SHP77 (cell line): ENCODE measurements around the gene CFAP46.
"Not testable (repeated sequence)": the region's sequence is repeated elsewhere in the genome, so short reads cannot be mapped to it uniquely, and the experiment has no call there.

Experiments
- DNase-seq, 2 experiments: peaks; one replicate each; lab custom pipeline; 2025; lab: John Stamatoyannopoulos, UW

The CFAP46 gene

DNA sequence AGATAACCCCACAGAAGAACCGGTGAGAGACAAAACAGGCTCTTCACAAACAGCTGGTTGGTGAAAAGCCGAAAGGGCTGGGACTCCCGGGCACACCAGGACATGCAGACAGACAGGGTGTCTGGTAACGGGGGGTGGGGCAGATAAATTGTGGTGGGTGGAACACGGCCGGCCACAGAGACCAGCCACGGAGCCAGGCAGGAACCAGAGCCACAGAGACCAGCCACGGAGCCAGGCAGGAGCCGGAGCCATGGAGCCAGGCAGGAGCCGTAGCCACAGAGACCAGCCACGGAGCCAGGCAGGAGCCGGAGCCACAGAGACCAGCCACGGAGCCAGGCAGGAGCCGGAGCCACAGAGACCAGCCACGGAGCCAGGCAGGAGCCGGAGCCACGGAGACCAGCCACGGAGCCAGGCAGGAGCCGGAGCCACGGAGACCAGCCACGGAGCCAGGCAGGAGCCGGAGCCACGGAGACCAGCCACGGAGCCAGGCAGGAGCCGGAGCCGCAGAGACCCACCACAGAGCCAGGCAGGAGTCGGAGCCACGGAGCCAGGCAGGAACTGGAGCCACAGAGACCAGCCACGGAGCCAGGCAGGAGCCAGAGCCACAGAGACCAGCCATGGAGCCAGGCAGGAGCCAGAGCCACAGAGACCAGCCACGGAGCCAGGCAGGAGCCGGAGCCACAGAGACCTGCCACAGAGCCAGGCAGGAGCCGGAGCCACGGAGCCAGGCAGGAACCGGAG is 116.4 kb downstream of the CFAP46 start:
- not testable (repeated sequence) for DNase-seq

DNA sequence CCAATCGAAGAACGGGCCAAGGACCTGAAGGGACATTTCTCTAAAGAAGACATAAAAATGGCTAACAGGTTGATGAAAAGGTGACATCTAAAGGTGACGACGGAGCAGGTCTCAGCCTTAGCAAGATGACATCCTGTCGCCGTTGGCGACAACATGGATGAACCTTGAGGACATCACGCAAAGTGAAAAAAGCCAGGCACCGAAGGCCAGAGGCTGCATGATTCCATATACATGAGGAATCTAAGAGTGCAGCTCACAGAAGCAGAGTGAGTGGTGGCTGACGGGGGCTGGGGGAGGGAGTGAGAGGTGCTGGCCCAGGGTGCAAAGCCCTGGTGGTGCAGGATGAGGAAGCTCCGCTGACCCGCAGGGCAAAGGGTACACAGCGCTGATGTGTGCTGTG is 122.3 kb downstream of the CFAP46 start:
- no peak for DNase-seq

- DNase-seq = no peak
Measured at GRCh38 chr10:132817701-132818211, 124.6 kb downstream of the CFAP46 start.

- DNase-seq = no peak
Measured at GRCh38 chr10:132816718-132817117, 125.7 kb downstream of the CFAP46 start.

- DNase-seq = no peak
Measured at GRCh38 chr10:132815168-132815857, 127.1 kb downstream of the CFAP46 start.

- no peak for DNase-seq
Measured at GRCh38 chr10:132814469-132814856, 127.9 kb downstream of the CFAP46 start.

- DNase-seq = no peak
Measured at GRCh38 chr10:132813560-132814468, 128.6 kb downstream of the CFAP46 start.

DNA sequence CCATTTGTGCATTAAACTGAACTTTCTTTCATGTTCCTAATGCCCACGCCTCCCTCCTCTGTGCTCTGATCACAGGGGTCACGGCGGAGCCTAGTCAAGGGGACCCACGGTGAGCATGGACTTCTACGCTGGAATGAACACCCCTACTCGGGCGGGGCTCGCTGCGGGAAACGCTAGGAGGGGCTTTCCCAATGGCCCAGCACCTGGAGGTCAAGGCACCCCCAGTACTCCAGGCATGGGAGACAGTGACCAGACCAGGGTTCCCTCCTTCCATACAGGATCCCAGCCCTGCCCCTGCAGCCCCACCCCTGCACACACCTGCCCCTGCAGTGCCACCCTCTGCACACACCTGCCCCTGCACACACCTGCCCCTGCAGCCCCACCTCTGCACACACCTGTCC is 129.4 kb downstream of the CFAP46 start:
- no peak for DNase-seq

DNA sequence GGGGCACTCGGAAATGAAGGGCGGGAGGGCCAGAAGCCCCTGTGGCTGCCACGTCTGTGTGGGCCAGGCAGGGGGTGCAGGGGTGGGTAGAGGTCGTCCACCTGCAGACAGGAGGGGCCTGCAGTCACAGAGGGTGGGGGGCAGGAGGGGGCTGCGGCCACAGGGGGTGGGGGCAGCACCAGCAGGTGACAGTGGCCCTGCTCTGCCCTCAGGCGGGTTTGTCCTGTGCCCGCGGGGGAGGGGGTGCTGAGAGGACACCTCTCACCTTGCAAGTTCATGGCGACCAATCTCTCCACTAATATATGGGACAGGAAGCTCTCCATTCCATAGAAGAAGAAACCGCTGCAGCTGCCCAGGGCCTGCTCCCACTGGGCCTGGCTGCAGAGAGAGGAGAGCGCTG is 129.8 kb downstream of the CFAP46 start:
- no peak for DNase-seq

- DNase-seq = no peak
Measured at GRCh38 chr10:132811891-132812481, 130.4 kb downstream of the CFAP46 start.

DNA sequence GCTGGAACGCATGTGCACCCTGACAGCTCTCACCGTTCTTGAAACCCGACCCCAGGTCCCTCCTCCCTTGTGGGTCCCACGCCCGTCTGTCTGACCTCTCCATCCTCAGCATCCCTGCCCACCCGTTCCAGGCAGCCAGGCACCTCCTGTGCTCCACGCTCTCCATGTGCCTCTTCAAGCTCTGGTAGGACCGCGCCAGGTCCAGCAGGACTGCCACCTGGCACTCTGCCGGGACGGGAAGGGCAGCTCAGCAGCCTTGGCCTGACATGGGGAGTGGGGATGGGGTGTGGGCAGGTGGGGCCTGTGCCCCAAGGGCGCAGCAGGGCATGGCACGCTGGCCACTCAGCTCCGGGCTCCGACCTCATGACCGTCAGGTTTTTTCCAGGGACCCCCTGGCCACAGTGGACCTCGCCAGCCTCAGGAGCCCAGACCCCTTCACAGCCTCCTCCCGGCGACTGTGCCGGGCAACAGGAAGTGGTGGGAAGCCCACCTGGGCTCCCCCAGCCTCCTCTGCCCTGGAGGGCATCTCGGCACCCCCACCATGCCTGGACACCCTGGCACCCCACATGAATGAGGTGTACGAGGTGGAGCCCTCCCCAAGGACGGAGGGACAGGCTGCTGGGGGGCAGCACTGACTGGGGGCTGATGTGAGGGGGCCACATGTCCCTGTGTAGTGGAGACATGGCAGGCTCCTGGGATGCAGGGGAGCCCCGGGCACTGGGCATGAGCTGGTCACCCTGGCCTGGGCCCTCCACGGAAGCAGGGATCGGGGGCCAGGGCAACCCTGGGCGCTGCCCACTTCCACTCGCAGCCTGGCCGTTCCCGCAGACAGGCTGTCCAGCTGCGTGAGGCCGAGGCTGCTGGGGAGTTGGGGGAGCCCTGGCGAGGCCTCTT is 131.3 kb downstream of the CFAP46 start:
- no peak for DNase-seq

- DNase-seq = no peak
Measured at GRCh38 chr10:132810141-132810806, 132.1 kb downstream of the CFAP46 start.

DNA sequence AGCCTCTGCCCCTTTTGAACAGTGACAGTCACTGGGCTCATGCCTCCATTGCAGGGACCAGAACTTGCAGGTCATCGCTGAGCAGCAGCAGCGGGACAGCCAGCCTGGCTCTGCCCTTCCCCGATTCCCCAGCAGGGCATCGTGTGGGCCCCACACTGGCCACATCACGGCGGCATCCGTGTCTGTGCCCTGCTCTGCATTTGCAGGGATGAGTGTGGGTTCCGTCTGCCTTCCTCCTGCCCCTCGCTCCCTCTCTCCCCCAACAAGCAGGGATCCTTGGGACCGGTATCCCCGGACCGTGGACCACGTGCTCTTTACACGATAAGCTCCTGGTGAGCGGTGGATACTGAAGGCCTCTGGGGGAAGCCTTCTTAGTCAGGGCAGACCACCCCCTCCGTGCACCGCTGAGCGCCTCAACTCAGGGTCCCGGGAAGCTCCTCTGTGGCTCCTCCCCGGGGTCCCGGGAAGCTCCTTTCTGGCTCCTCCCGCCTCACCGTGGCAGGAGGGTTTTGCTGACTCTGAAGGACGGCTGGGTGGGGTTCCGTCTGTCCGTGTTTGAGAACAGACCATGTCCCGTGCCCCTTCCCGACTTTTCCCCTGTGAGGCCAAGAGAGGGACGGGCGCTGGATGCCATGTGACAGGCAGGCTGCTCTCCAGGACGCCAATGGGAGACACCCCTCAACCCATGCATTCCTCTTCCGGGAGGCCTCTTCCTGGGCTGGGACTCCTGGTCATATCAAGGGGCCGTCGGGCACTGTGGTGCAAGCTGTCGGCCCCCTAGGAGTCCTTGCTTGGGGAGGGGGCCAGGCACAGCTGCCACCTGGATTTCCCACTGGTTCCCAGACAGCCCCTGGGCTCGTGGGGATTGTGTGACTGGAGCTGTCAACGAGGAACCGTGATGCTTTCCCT is 132.9 kb downstream of the CFAP46 start:
- DNase-seq = no peak

DNA sequence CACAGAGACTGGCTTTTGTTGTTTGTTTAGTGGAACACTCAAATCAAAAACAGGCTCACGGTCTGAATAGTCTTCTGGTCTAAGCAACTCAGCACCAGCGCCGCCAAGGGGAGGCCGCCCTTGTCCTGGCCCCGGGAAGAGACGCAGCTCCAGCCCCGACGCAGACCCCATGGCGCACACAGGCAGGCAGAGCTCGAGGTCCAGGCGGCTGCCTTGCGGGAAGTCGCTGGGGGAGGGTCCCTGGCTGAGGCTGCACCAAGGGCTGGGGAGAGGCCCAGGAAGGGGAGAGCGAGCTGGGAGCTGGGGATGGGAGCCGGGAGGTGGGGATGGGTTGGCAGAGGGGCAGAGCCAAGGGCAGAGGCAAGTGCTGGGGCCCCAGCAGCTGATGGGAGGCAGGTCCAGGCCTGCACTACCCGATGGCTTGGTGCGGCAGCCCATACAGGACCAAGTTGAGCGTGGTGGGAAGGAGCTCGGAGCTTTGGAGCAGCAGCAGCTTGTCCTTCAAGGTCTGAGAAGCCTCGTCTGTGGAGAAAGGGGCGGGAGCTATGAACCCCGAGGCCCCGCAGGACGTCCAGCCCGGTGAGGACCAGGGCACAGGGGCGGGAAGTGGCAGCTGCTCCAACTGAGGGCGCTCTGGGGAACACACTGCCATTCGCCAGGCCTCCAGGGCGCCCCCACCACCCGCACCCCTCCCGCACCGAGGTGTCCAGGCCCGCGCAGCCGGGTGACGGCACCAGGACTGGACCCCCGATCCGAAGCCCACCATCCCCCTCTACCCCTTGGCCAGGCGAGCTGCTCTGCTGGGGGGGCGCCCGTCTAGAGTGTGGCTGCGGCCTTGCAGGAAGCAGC is 133.8 kb downstream of the CFAP46 start:
- DNase-seq = no peak

DNA sequence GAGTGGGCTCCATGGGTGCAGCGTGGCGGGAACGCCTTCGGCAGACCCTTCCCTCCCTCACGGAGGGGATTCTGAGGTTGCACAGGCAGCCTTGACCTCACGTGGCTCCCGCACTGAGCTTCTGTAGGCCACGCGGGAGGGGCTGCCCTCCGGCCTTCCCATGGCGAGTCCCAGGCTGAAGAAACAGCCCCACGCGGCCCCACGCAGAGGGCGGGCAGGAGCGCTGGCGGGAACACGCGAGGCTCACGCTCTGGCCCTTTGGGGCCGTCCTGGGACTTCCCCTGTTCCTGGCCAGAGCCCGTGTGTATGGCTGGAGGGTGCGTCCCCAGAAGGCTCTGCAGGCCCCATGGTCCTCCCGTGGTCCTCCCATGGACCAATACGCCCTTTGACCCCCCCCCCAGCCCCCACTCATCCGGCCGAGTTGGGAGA is 134.7 kb downstream of the CFAP46 start:
- no peak for DNase-seq

- no peak for DNase-seq
Measured at GRCh38 chr10:132806561-132807003, 135.8 kb downstream of the CFAP46 start.

DNA sequence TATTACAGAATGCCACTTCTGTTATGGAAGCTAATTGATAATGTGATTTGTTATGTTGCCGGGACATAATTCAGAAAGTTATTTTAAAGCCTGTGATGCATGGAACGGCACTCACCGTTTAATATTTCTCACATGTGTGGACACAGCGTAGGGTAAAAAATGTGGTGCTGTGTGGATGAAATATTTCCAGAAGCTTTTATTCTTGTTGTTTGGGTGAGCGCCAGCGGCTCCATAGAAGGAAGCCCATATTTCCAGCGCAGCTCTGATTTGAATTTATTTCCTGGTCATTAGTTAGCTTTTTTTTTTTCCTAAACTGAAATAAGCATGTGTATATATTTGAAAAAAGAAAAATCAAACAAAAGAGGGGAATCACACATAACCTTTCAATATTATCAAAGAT is 136.3 kb downstream of the CFAP46 start:
- no peak for DNase-seq

DNA sequence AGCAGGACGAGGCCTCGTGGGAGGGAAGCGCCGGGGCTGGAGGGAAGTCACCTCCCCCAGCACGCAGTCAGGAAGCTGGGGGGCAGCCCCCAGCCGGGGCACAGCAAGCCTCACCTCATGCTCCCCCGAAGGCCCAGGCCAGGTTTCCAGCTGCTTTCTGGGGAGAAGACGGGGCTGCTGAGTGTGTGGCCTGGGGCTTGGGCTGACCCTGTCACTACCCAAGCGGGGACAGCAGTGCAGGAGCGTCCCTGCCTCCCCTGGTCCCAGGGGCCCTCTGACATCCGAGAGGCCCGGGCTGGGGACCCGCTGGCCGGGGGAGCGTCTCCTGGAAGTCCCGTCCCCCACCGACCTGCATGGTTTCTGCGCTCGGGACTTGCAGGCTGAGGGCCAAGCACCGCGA is 136.8 kb downstream of the CFAP46 start:
- DNase-seq = no peak
